RWPE1 (cell line): ENCODE data around the gene C1orf159.
A peak's percentile ranks its signal among the peaks of the same experiment; 100 is the strongest.

Experiments
- CTCF ChIA-PET: fragments of 350-600 bp; sonication (Branson Sonifier 250); formaldehyde crosslinking; extraction: SDS; loops from one replicate; lab custom pipeline; 2021; lab: Yijun Ruan, JAX
- POLR2A ChIA-PET: fragments of 400-600 bp; formaldehyde crosslinking; extraction: SDS; loops from one replicate; lab custom pipeline; 2020; ENCODE audit warnings: antibody characterized with exemption; ENCODE audit not compliant: low non-redundant PET; lab: Yijun Ruan, JAX
- DNase-seq: peaks from one replicate; pipeline ENCODE4 v3.0.0; 2012; ENCODE audit warnings: low spot score
- H3K27ac ChIP-seq: fragments of 450-650 bp; 2 replicates; pipeline ENCODE4 v1.5.1; 2017
- CTCF ChIP-seq: fragments of 450-650 bp; conservative IDR thresholded peaks from 2 replicates; pipeline ENCODE4 v1.5.1; 2017; ENCODE audit warnings: low read depth, mild to moderate bottlenecking

The C1orf159 gene

GRCh38 chr1:1123581-1124507 is 8.0 kb upstream of the C1orf159 start:
- DNase-seq, result no peak
- ChIA-PET POLR2A (no interaction called here), CTCF (interaction anchor here (1.1 to 4.1 kb wide), 3 partner anchors 107 to 168 kb away, joined by 3 to 61 read pairs (median 14); no protein-coding TSS in a partner anchor)
- H3K27ac ChIP-seq, result no peak overlapping the region
- no peak for TF ChIP-seq CTCF

DNA sequence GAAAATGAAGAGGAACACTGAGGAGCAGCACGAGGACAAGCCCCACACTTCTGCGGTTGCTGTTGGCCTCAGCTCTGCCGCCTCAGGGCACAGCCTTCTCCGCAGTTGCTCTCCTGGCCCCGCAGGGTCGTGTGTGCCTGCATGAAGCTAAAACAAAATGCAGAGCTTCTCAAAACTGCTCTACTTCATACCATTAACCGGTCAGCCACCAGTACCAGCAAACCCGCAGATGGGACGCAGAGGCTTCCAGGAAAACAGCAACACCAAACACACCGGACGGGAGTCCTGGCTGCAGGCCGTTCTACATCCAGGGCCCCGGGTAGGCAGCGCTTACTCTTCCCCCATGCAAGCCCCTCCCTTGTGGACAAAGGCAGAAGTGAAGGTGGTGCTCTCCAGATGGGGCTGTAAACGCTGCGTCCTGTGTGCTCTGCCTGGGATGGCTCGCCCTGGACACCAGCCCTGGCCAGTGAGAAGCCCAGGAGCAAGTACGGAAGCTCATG is 7.1 kb upstream of the C1orf159 start:
- ChIA-PET POLR2A (interaction anchor here (0.5 kb wide), 1 partner anchor 180 kb away, joined by 3 read pairs; no protein-coding TSS in a partner anchor), CTCF (interaction anchor here (0.5 to 4.1 kb wide), 15 partner anchors 10 to 249 kb away, joined by 3 to 61 read pairs (median 4); partner anchors contain the start of gene TTLL10)
- no peak for DNase-seq
- no peak overlapping the region for H3K27ac ChIP-seq
- TF ChIP-seq CTCF, result no peak

DNA sequence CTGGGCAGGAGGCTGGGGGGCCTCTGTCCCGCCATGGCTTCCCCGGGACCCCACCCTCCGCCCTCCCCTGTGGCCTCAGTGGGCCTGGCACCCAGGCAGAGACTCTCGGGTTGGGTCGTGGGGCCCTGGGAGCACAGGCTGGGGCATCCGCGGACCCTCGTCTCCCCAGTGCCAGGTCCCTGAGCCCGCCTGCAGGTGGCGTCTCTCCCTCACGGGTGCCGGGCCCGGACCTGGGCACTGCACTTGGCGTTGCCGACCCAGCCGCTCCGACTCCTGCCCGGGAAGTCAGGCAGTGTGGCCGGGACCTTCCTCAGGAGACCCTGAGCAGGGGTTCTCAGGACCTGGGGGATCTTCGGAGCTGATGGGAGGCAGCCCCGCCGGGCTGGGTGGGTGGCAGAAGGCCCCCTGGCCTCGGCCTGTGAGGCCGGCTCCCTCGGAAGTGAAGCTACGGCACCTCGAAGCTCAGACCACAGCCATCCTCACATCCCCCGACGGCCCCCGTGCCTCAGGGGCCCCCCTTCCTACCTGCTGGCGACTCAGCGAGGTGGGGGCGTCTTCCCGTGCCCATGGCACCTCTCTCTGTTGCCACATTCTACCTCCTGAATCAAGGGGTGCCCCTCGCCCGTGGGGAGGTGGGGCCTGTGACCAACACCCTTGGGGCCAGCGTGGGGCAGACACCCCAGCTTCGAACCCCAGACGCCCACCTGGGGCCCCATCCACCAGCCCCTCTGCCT is 6.4 kb upstream of the C1orf159 start:
- ChIA-PET POLR2A (interaction anchor here (0.6 kb wide), 1 partner anchor 171 kb away, joined by 3 read pairs; no protein-coding TSS in a partner anchor), CTCF (interaction anchor here (0.5 to 4.1 kb wide), 24 partner anchors 8 to 191 kb away, joined by 3 to 61 read pairs (median 4); partner anchors contain the start of genes C1QTNF12 and TTLL10)
- no peak overlapping the region for H3K27ac ChIP-seq
- peak; percentile 79 for DNase-seq
- TF ChIP-seq CTCF, result peak; percentile 88

DNA sequence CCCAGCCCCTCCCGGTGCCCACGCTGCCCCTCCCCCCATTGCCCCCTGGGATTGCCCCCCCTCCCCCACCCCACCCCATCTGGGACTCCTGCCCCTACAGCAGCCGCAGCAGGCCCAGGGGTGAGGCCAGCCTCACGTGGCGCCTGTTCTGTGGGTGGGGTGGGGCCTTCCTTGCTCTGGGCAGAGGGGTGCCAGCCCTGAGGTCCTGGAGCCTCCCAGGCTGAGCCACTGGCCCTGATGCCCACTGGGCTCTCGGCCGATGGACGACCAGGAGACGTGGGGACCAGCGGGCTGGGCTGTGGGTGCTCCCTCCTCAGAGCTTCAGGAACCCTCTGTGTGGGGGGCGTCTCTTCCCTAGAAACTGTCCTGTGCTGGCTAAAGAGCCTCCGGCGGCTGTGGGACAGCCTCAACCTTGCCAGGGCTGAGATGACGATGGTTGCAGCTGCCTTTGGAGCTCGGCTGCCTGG is 5.8 kb upstream of the C1orf159 start:
- TF ChIP-seq CTCF, result no peak
- DNase-seq, result no peak
- no peak overlapping the region for H3K27ac ChIP-seq
- ChIA-PET POLR2A (no interaction called here), CTCF (interaction anchor here (0.6 to 4.1 kb wide), 16 partner anchors 8 to 192 kb away, joined by 3 to 61 read pairs (median 4); partner anchors contain the start of genes C1QTNF12 and TTLL10)

DNA sequence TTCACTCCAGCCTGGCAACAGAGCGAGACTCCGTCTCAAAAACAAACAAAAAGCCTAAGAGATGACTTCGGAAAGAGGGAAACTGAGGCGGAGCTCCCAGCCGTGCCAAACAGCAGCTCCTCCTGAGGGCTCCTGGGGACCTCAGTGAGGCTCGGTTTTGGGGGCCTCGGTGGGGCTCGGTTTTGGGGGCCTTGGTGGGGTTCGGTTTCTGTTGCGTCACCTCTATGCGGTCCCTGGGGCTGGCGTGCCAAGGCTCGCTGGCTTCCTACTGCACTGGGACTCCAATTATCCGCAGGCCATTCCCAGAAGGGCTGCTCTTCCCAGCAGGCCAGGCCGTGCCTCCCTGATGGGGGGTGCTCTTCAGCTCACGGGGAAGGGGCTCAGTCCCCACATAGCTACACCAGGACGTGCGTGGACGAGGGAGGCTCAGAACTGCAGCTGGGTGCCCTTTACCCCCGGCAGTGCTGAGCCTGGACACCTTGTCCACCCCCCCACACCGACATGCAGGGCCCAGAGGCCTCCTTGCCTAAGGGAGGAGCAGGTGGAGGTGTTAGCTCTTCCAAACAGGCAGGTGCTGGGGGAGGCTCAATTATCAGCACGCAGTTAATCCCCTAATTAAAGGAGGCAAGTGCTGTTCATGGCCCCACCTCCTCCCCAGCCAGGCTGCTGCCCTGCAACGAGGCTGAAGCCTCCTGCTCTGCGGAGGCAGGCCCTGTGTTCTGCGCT is 5.1 kb upstream of the C1orf159 start:
- POLR2A ChIA-PET, result no interaction called here
- H3K27ac ChIP-seq, result no peak overlapping the region
- no peak for TF ChIP-seq CTCF
- CTCF ChIA-PET, result interaction anchor here (0.5 to 4.1 kb wide), 13 partner anchors 9 to 192 kb away, joined by 3 to 61 read pairs (median 4); partner anchors contain the start of gene TTLL10
- no peak for DNase-seq
